ENCODE measurements around the gene FOXI1.

- TF ChIP-seq POLR2A (IDR thresholded peaks at IDR 0.05): no peak
- TF ChIP-seq CTCF (IDR thresholded peaks at IDR 0.05): no peak
Observed at GRCh38 chr5:170142196-170142595, 36.5 kb downstream of the FOXI1 start.
